Measurements from ENCODE around the gene PRDM2. TPM values are rescaled to one million over a fixed set of nuclear protein-coding genes. Genes with fewer than 3 reads are reported as not detected.

Gene PRDM2
- total and polyA plus RNA-seq, 2 donors from 2014 or later: 8.2 to 42.6 TPM

- intact Hi-C loops (cut with DNase I): no loop called here
- Histone ChIP-seq H3K36me3 (ENCODE audit: control insufficient read depth in 2 of 3, insufficient read depth in 3 of 3, low read length in 3 of 3) (peaks cover 0 to 2% (median 0%) of the 10 kb centered on the region in 3 donors), H3K27me3 (ENCODE audit: control insufficient read depth, insufficient read depth, low read length) (no peaks in the 10 kb centered on the region), H3K9me3 (ENCODE audit: control insufficient read depth in 2 of 3, insufficient read depth in 1 of 3, low read length in 3 of 3) (no peaks in the 10 kb centered on the region), H3K27ac (ENCODE audit: low read depth in 2 of 2, low read length in 2 of 2) (no peak overlapping the region), H3K9ac (ENCODE audit: low read length in 3 of 3) (no peak overlapping the region), H3K4me1 (ENCODE audit: control insufficient read depth in 2 of 3, insufficient read depth in 2 of 3, low read depth in 1 of 3, low read length in 3 of 3) (peaks cover 0 to 3% (median 0%) of the 10 kb centered on the region in 3 donors), H3K4me3 (ENCODE audit: low read length in 3 of 3) (no peak overlapping the region)
- DNase-seq (no peak), FAIRE-seq (no peak)
- TF ChIP-seq, protein P1, sequence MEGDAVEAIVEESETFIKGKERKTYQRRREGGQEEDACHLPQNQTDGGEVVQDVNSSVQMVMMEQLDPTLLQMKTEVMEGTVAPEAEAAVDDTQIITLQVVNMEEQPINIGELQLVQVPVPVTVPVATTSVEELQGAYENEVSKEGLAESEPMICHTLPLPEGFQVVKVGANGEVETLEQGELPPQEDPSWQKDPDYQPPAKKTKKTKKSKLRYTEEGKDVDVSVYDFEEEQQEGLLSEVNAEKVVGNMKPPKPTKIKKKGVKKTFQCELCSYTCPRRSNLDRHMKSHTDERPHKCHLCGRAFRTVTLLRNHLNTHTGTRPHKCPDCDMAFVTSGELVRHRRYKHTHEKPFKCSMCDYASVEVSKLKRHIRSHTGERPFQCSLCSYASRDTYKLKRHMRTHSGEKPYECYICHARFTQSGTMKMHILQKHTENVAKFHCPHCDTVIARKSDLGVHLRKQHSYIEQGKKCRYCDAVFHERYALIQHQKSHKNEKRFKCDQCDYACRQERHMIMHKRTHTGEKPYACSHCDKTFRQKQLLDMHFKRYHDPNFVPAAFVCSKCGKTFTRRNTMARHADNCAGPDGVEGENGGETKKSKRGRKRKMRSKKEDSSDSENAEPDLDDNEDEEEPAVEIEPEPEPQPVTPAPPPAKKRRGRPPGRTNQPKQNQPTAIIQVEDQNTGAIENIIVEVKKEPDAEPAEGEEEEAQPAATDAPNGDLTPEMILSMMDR (IDR thresholded peaks at IDR 0.05; ENCODE audit: borderline replicate concordance, extremely low read depth, insufficient read depth): no peak
These were observed 69.8 kb downstream of the PRDM2 start for GRCh38 chr1:13769830-13770229.

- H3K9ac ChIP-seq (ENCODE audit: low read length in 3 of 3): no peak overlapping the region
- no peak overlapping the region for H3K4me3 ChIP-seq (ENCODE audit: low read length in 3 of 3)
- peaks cover 0 to 5% (median 4%) of the 10 kb centered on the region in 3 donors for H3K36me3 ChIP-seq (ENCODE audit: control insufficient read depth in 2 of 3, insufficient read depth in 3 of 3, low read length in 3 of 3)
- DNase-seq (no peak), FAIRE-seq (no peak)
- H3K4me1 ChIP-seq (ENCODE audit: control insufficient read depth in 2 of 3, insufficient read depth in 2 of 3, low read depth in 1 of 3, low read length in 3 of 3): peaks cover 0 to 3% (median 0%) of the 10 kb centered on the region in 3 donors
- intact Hi-C loops (cut with DNase I): no loop called here
- no peaks in the 10 kb centered on the region for H3K27me3 ChIP-seq (ENCODE audit: control insufficient read depth, insufficient read depth, low read length)
- TF ChIP-seq, protein P1 (IDR thresholded peaks at IDR 0.05; ENCODE audit: borderline replicate concordance, extremely low read depth, insufficient read depth): no peak
- H3K27ac ChIP-seq (ENCODE audit: low read depth in 2 of 2, low read length in 2 of 2): no peak overlapping the region
- H3K9me3 ChIP-seq (ENCODE audit: control insufficient read depth in 2 of 3, insufficient read depth in 1 of 3, low read length in 3 of 3): no peaks in the 10 kb centered on the region
These were observed 70.8 kb downstream of the PRDM2 start for GRCh38 chr1:13770743-13771142.

- H3K27ac ChIP-seq (ENCODE audit: low read depth in 2 of 2, low read length in 2 of 2): no peak overlapping the region
- no peak for FAIRE-seq
- DNase-seq: no peak
- intact Hi-C loops (cut with DNase I): no loop called here
- no peaks in the 10 kb centered on the region for H3K9me3 ChIP-seq (ENCODE audit: control insufficient read depth in 2 of 3, insufficient read depth in 1 of 3, low read length in 3 of 3)
- TF ChIP-seq, protein P1 (IDR thresholded peaks at IDR 0.05; ENCODE audit: borderline replicate concordance, extremely low read depth, insufficient read depth): no peak
- no peak overlapping the region for H3K4me3 ChIP-seq (ENCODE audit: low read length in 3 of 3)
- peaks cover 5 to 14% (median 9%) of the 10 kb centered on the region in 3 donors for H3K36me3 ChIP-seq (ENCODE audit: control insufficient read depth in 2 of 3, insufficient read depth in 3 of 3, low read length in 3 of 3)
- H3K27me3 ChIP-seq (ENCODE audit: control insufficient read depth, insufficient read depth, low read length): no peaks in the 10 kb centered on the region
- no peaks in the 10 kb centered on the region for H3K4me1 ChIP-seq (ENCODE audit: control insufficient read depth in 2 of 3, insufficient read depth in 2 of 3, low read depth in 1 of 3, low read length in 3 of 3)
- H3K9ac ChIP-seq (ENCODE audit: low read length in 3 of 3): no peak overlapping the region
These were observed 71.8 kb downstream of the PRDM2 start for GRCh38 chr1:13771745-13772144.

- no peak overlapping the region for H3K9ac ChIP-seq (ENCODE audit: low read length in 3 of 3)
- intact Hi-C loops (cut with DNase I): no loop called here
- TF ChIP-seq, protein P1 (IDR thresholded peaks at IDR 0.05; ENCODE audit: borderline replicate concordance, extremely low read depth, insufficient read depth): no peak
- H3K27ac ChIP-seq (ENCODE audit: low read depth in 2 of 2, low read length in 2 of 2): no peak overlapping the region
- H3K4me1 ChIP-seq (ENCODE audit: control insufficient read depth in 2 of 3, insufficient read depth in 2 of 3, low read depth in 1 of 3, low read length in 3 of 3): no peaks in the 10 kb centered on the region
- no peaks in the 10 kb centered on the region for H3K27me3 ChIP-seq (ENCODE audit: control insufficient read depth, insufficient read depth, low read length)
- peaks cover 5 to 17% (median 9%) of the 10 kb centered on the region in 3 donors for H3K36me3 ChIP-seq (ENCODE audit: control insufficient read depth in 2 of 3, insufficient read depth in 3 of 3, low read length in 3 of 3)
- no peak for FAIRE-seq
- no peak overlapping the region for H3K4me3 ChIP-seq (ENCODE audit: low read length in 3 of 3)
- no peak for DNase-seq
- H3K9me3 ChIP-seq (ENCODE audit: control insufficient read depth in 2 of 3, insufficient read depth in 1 of 3, low read length in 3 of 3): no peaks in the 10 kb centered on the region
These were observed 72.3 kb downstream of the PRDM2 start for GRCh38 chr1:13772271-13772670.
